Ishikawa (cell line): ENCODE data around the gene ZP1.

Experiments used
- CEBPB ChIP-seq: IDR thresholded peaks from 2 replicates; pipeline ENCODE4 v1.6.1; 2012
- EGR1 ChIP-seq: IDR thresholded peaks from 2 replicates; pipeline ENCODE4 v1.6.1; 2012
- EP300 ChIP-seq: IDR thresholded peaks from 2 replicates; pipeline ENCODE4 v1.6.1; 2012; ENCODE audit warnings: borderline replicate concordance
- RAD21 ChIP-seq: IDR thresholded peaks from 2 replicates; pipeline ENCODE4 v1.6.1; 2012; ENCODE audit warnings: low read depth
- TAF1 ChIP-seq: IDR thresholded peaks from 2 replicates; pipeline ENCODE4 v1.6.1; 2012; ENCODE audit warnings: low read depth, mild to moderate bottlenecking
- TCF12 ChIP-seq: IDR thresholded peaks from 2 replicates; pipeline ENCODE4 v1.6.1; 2012; ENCODE audit warnings: low read depth
- TEAD4 ChIP-seq: IDR thresholded peaks from 2 replicates; pipeline ENCODE4 v1.6.1; 2012
- YY1 ChIP-seq: IDR thresholded peaks from 2 replicates; pipeline ENCODE4 v1.6.1; 2012; ENCODE audit warnings: low read depth
- TF ChIP-seq, protein P1 (sequence below): IDR thresholded peaks from 2 replicates; pipeline ENCODE4 v1.6.1; 2012; ENCODE audit warnings: low read depth, mild to moderate bottlenecking
- TF ChIP-seq, protein P2 (sequence below): IDR thresholded peaks from 2 replicates; pipeline ENCODE4 v1.6.1; 2012
- TF ChIP-seq, protein P3 (sequence below): IDR thresholded peaks from 2 replicates; pipeline ENCODE4 v1.6.1; 2012

DNA sequence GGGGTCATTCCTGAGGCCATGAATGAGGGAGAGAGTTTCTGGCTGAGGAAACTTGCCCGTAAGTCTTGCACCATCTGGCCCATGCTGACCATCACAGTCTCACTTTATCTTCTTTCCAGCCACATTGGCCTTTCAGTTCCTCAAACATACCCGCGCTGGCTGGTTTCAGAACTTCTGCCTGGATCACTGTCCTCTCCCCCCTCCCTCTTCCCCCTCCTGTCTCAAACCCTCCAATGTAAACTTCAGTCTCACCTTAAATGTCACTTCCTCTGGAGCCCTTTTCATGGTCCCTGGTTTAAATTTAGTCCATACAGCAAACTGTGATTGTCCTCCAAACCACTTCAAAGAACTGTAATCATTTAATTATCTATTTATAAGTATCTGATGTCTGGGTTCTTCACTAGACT lies 42.9 kb downstream of the ZP1 start:
- no peak for TF ChIP-seq EP300
- TF ChIP-seq CEBPB: no peak
- TF ChIP-seq, protein P1, sequence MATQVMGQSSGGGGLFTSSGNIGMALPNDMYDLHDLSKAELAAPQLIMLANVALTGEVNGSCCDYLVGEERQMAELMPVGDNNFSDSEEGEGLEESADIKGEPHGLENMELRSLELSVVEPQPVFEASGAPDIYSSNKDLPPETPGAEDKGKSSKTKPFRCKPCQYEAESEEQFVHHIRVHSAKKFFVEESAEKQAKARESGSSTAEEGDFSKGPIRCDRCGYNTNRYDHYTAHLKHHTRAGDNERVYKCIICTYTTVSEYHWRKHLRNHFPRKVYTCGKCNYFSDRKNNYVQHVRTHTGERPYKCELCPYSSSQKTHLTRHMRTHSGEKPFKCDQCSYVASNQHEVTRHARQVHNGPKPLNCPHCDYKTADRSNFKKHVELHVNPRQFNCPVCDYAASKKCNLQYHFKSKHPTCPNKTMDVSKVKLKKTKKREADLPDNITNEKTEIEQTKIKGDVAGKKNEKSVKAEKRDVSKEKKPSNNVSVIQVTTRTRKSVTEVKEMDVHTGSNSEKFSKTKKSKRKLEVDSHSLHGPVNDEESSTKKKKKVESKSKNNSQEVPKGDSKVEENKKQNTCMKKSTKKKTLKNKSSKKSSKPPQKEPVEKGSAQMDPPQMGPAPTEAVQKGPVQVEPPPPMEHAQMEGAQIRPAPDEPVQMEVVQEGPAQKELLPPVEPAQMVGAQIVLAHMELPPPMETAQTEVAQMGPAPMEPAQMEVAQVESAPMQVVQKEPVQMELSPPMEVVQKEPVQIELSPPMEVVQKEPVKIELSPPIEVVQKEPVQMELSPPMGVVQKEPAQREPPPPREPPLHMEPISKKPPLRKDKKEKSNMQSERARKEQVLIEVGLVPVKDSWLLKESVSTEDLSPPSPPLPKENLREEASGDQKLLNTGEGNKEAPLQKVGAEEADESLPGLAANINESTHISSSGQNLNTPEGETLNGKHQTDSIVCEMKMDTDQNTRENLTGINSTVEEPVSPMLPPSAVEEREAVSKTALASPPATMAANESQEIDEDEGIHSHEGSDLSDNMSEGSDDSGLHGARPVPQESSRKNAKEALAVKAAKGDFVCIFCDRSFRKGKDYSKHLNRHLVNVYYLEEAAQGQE: no peak
- no peak for TF ChIP-seq RAD21
- TF ChIP-seq EGR1: no peak
- TF ChIP-seq, protein P2, sequence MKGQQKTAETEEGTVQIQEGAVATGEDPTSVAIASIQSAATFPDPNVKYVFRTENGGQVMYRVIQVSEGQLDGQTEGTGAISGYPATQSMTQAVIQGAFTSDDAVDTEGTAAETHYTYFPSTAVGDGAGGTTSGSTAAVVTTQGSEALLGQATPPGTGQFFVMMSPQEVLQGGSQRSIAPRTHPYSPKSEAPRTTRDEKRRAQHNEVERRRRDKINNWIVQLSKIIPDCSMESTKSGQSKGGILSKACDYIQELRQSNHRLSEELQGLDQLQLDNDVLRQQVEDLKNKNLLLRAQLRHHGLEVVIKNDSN: no peak
- TF ChIP-seq TEAD4: no peak
- TF ChIP-seq, protein P3, sequence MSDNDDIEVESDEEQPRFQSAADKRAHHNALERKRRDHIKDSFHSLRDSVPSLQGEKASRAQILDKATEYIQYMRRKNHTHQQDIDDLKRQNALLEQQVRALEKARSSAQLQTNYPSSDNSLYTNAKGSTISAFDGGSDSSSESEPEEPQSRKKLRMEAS: no peak
- TF ChIP-seq TAF1: no peak
- no peak for TF ChIP-seq YY1
- no peak for TF ChIP-seq TCF12
